Head of caudate nucleus (tissue), 42 donors: ENCODE data around the gene ZNF497.
"Not testable (repeated sequence)": the region's sequence is repeated elsewhere in the genome, so short reads cannot be mapped to it uniquely, and the experiment has no call there.

Experiments used
- DNase-seq, 42 donors: peaks; one replicate each; pipeline versions ENCODE4 v3.0.0 to v3.0.0-alpha.2; 2020 to 2021; ENCODE audit warnings: mixed read lengths in 7 of 42
- intact Hi-C: fragments of 100-400 bp; cut with DNase I; formaldehyde crosslinking; loops from one replicate; pipeline ENCODE4 v1.15.0; 2022

Gene ZNF497

DNA sequence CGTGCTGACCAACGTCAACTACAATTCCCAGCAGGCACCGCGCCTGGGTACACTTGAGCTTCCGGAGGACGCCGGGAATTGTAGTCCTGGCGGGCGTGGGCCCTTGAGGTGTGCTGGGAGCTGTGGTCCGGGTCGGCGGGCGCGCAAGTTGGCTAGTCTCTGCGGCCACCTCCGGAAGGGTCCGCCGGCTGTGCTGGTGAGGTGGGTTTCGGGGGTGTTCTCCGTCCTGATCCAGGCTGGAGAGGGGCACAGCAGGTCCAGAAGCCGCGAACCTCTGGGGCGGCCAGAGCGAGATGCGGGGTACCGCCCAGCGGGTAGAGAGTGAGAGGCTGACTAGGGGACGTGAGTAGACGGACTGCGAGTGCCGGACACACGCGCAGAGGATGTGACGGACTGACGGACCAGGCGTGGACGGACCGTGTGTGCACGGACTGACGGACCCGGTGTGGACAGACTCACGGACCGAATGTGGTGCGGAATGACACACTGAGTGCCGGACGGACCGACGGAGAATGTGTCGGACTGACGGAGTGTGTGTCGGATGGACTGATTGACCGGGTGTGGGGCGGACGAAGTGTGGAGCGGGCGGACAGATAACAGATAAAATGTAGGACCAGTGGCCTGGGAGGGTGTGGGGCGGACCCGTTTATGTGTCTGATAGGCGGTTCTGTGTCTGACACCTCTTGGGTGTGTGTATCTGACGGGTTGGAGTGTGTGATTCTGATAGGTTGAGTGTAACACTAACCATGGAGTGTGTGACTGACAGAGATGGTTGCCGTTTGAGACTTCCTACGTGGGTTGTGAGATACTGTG lies 35.4 kb downstream of the ZNF497 start, which contains the start of gene ZSCAN22:
Gene ZSCAN22, plus strand, starts transcription at position 81 of the 813 bp plus-strand sequence. CDS start 7,809 bp downstream, outside the sequence.
- peak; percentile 96 to 99 (median 98) for DNase-seq
- intact Hi-C loops, result loop anchor here (2.0 kb wide), 2 partner anchors 22 to 54 kb away; partner anchors contain the start of genes ERVK3-1 and ZNF837

DNA sequence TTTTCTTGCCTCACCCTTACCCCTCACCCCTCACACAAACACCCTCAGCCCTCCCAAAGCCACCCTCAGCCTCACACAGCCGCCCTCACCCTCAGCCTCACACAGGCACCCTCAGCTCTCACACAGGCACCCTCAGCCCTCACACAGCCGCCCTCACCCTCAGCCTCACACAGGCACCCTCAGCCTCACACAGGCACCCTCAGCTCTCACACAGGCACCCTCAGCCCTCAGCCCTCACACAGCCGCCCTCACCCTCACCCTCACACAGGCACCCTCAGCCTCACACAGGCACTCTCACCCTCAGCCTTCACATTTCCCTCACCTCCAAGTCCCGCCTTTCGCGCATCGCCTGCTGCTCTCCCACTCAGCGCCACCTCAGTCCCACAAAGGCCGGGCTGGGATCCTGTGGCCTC lies 36.0 kb downstream of the ZNF497 start:
- DNase-seq, result peak in 1 of 42 donors; percentile 13
- intact Hi-C loops, result loop anchor here (2.0 kb wide), 2 partner anchors 22 to 54 kb away; partner anchors contain the start of genes ERVK3-1 and ZNF837

GRCh38 chr19:58325311-58326022 lies 37.1 kb downstream of the ZNF497 start:
- intact Hi-C loops, result loop anchor here (2.0 kb wide), 2 partner anchors 21 to 55 kb away; partner anchors contain the start of genes ERVK3-1 and ZNF837
- peak in 1 of 42 donors; percentile 25 for DNase-seq

DNA sequence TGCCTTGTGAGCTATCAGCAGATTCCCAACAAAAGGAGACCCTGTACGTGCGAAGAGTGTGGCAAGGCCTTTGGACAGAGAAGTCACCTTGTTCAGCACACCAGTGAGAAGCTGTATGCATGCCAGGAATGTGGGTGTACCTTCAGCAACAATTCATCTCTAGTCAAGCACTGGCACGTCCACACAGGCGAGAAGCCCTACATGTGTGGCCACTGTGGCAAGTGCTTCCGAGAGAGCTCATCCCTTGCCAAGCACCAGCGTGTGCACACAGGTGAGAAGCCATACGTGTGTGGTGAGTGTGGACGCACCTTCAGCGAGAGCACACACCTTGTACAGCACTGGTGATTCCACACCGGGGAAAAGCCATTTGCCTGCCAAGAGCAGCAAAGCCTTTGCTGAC lies 43.3 kb downstream of the ZNF497 start:
- no peak for DNase-seq
- intact Hi-C loops, result no loop called here

- intact Hi-C loops, result no loop called here
- DNase-seq, result no peak
These were observed 44.3 kb downstream of the ZNF497 start for GRCh38 chr19:58318297-58318696.

DNA sequence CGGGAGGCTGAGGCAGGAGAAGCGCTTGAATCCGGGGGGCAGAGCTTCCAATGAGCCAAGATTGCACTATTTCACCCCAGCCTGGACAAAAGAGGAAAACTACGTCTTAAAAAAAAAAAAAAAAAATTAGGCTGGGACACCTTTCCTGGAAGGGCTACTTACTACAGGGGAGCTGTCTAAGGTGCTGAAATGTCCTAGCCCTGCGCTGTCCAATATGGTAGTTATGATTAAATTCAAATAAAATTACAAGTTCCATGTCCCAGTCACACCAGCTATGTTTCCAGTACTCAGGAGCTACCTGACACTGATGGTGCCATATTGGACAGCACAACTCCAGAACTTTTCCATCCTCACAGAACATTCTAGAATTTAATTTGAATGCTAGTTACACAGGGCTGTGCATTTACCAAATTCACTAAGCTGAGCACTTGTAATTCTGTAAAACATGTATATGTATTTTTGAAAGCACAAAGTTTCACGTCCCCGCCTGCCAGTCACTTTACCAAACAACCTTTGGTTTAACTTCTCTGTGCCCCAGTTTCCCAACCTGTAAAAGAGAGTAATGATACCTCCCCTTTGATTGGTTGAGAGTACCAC lies 45.0 kb downstream of the ZNF497 start:
- intact Hi-C loops, result no loop called here
- DNase-seq, result no peak

DNA sequence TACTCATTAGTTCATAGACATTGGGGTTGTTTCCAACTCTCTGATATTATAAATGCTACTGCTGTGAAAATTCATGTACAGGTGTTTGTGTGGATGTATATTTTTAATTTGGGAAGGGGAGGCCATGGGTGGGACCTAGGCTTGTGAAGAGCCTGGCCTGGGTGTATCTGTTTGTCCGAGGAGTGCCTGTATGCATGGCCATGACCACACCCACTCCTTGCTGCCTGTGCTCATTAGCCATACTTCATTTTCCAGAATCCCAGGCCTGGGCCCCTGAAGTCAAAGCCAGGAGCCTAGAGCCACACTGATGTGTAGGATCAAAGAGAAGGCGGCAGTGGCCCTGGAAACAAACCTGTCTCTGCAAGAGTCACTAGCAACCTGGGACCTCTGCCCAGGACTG lies 47.0 kb downstream of the ZNF497 start:
- intact Hi-C loops, result no loop called here
- DNase-seq, result no peak

DNA sequence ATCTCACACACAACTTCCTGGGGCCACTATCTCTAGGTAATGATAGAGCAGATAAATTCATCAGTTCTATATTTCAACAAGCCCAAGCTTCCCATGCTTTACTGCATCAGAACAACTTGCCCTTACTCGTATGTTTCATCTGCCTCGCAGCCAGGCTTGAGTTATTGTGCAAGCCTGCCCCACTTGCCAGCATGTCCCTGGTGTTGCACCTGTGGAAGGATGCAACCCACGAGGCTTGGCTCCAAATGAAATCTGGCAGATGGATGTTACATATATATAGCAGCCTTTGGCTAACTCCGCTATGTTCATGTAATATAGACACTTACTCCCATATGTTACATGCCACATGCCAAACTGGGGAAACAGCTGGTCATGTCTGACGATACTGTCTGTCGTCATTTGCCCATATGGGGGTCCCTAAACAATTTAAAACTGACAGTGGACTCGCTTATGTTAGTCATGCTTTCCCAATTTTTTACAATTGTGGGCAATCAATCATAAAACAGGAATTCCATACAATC lies 51.1 kb downstream of the ZNF497 start:
- DNase-seq, result no peak
- intact Hi-C loops, result no loop called here

DNA sequence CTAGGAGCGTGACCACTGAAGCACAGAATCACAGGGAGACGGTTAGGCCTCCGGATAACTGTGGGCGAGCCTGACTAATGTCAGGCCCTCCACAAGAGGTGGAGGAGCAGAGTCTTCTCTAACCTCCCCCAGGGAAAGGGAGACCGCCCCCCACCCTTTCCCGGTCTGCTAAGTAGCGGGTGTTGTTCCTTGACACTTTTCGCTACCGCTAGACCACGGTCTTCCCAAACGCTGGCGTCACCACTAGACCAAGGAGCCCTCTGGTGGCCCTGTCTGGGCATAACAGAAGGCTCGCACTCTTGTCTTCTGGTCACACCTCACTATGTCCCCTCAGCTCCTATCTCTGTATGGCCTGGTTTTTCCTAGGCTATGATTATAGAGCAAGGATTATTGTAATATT lies 51.9 kb downstream of the ZNF497 start:
- DNase-seq, result peak in 41 of 42 donors; percentile 28 to 82 (median 59)
- intact Hi-C loops, result not testable (repeated sequence)

GRCh38 chr19:58307736-58308135 lies 54.8 kb downstream of the ZNF497 start:
- intact Hi-C loops, result loop anchor here (10.0 kb wide), 1 partner anchor 123 kb away; the partner anchor contains the start of gene ZNF274
- DNase-seq, result no peak

GRCh38 chr19:58305932-58306323 lies 56.6 kb downstream of the ZNF497 start:
- no peak for DNase-seq
- intact Hi-C loops, result loop anchor here (2.0 to 10.0 kb wide), 2 partner anchors 21 to 121 kb away; partner anchors contain the start of genes ZNF274 and ZSCAN22

GRCh38 chr19:58305065-58305931 lies 57.3 kb downstream of the ZNF497 start, which contains the start of gene ERVK3-1:
TSS of gene ERVK3-1 (plus strand) at chr19:58305377. CDS start at chr19:58312169, 6,792 bp downstream.
- intact Hi-C loops, result loop anchor here (2.0 to 10.0 kb wide), 2 partner anchors 22 to 120 kb away; partner anchors contain the start of genes ZNF274 and ZSCAN22
- DNase-seq, result peak; percentile 93 to 99 (median 97)

- intact Hi-C loops, result loop anchor here (2.0 to 10.0 kb wide), 2 partner anchors 22 to 120 kb away; partner anchors contain the start of genes ZNF274 and ZSCAN22
- no peak for DNase-seq
These were observed 57.8 kb downstream of the ZNF497 start for GRCh38 chr19:58304748-58305064.
